ENCODE measurements around the gene MYO1G. TPM values are rescaled to one million over a fixed set of nuclear protein-coding genes. Genes with fewer than 3 reads are reported as not detected.

Gene MYO1G
- total RNA-seq, 1 donor from 2014 or later, result not detected

GRCh38 chr7:44962483-44963251, 16.1 kb downstream of the MYO1G start:
- H3K9ac ChIP-seq, result no peak overlapping the region
- H3K36me3 Mint-ChIP-seq, result no peaks in the 10 kb centered on the region
- H3K9me3 ChIP-seq (ENCODE audit: low read depth), result no peaks in the 10 kb centered on the region
- no peaks in the 10 kb centered on the region for H3K4me1 Mint-ChIP-seq
- H3K9me3 Mint-ChIP-seq, result no peaks in the 10 kb centered on the region
- H3K4me2 ChIP-seq, result peak overlapping the region; percentile 65
- H3K4me1 ChIP-seq, result no peaks in the 10 kb centered on the region
- H3K36me3 ChIP-seq, result no peaks in the 10 kb centered on the region
- peaks cover 51% of the 10 kb centered on the region for H3K27me3 ChIP-seq
- DNase-seq (ENCODE audit: low spot score), result peak; percentile 68
- no peak overlapping the region for H3K4me3 Mint-ChIP-seq
- H3K4me3 ChIP-seq, result peak overlapping the region; percentile 36
- TF ChIP-seq CTCF (IDR thresholded peaks at IDR 0.05) (no peak), EZH2phosphoT487 (IDR thresholded peaks at IDR 0.05) (peak; percentile 71), EZH2 (IDR thresholded peaks at IDR 0.05) (peak; percentile 78)
- H2AFZ ChIP-seq (replicated peaks), result peak overlapping the region; percentile 87
- peaks cover 5% of the 10 kb centered on the region for H3K27me3 Mint-ChIP-seq (ENCODE audit: insufficient read depth, low read depth)
- H4K20me1 ChIP-seq (ENCODE audit: low read depth), result no peaks in the 10 kb centered on the region
- H3F3A ChIP-seq (ENCODE audit: low read depth), result no peaks in the 10 kb centered on the region
- no peak overlapping the region for H3K27ac ChIP-seq
- no peak overlapping the region for H3K27ac Mint-ChIP-seq
- no peaks in the 10 kb centered on the region for H3K79me2 ChIP-seq (ENCODE audit: low read depth)

GRCh38 chr7:44961844-44962482, 16.9 kb downstream of the MYO1G start:
- no peak for DNase-seq (ENCODE audit: low spot score)
- no peak overlapping the region for H3K4me3 Mint-ChIP-seq

GRCh38 chr7:44960011-44960580, 18.7 kb downstream of the MYO1G start:
- H3K4me3 Mint-ChIP-seq, result no peak overlapping the region
- Histone ChIP-seq H3K9ac (no peak overlapping the region), H4K20me1 (ENCODE audit: low read depth) (no peaks in the 10 kb centered on the region), H3K4me2 (no peak overlapping the region), H2AFZ (replicated peaks) (no peak overlapping the region), H3F3A (ENCODE audit: low read depth) (no peaks in the 10 kb centered on the region), H3K79me2 (ENCODE audit: low read depth) (no peaks in the 10 kb centered on the region), H3K27ac (no peak overlapping the region), H3K27me3 (peaks cover 51% of the 10 kb centered on the region), H3K9me3 (ENCODE audit: low read depth) (no peaks in the 10 kb centered on the region), H3K36me3 (no peaks in the 10 kb centered on the region), H3K4me3 (no peak overlapping the region), H3K4me1 (no peaks in the 10 kb centered on the region)
- H3K36me3 Mint-ChIP-seq, result no peaks in the 10 kb centered on the region
- H3K27me3 Mint-ChIP-seq (ENCODE audit: insufficient read depth, low read depth), result peaks cover 2% of the 10 kb centered on the region
- no peak for DNase-seq (ENCODE audit: low spot score)
- TF ChIP-seq CTCF (IDR thresholded peaks at IDR 0.05), result no peak
- no peak overlapping the region for H3K27ac Mint-ChIP-seq
- no peaks in the 10 kb centered on the region for H3K9me3 Mint-ChIP-seq
- peaks cover 9% of the 10 kb centered on the region for H3K4me1 Mint-ChIP-seq

More at GRCh38 chr7:44961844-44962482, 16.9 kb downstream of the MYO1G start:
- Mint-ChIP-seq H3K9me3 (no peaks in the 10 kb centered on the region), H3K36me3 (no peaks in the 10 kb centered on the region), H3K27ac (no peak overlapping the region), H3K4me1 (no peaks in the 10 kb centered on the region), H3K27me3 (ENCODE audit: insufficient read depth, low read depth) (peaks cover 5% of the 10 kb centered on the region)
- H2AFZ ChIP-seq (replicated peaks), result peak overlapping the region; percentile 87
- peak overlapping the region; percentile 65 for H3K4me2 ChIP-seq
- no peaks in the 10 kb centered on the region for H3F3A ChIP-seq (ENCODE audit: low read depth)
- no peaks in the 10 kb centered on the region for H4K20me1 ChIP-seq (ENCODE audit: low read depth)
- H3K27ac ChIP-seq, result no peak overlapping the region
- no peaks in the 10 kb centered on the region for H3K79me2 ChIP-seq (ENCODE audit: low read depth)
- peak overlapping the region; percentile 36 for H3K4me3 ChIP-seq
- TF ChIP-seq EZH2 (IDR thresholded peaks at IDR 0.05) (no peak), CTCF (IDR thresholded peaks at IDR 0.05) (no peak), EZH2phosphoT487 (IDR thresholded peaks at IDR 0.05) (no peak)
- H3K27me3 ChIP-seq, result peaks cover 51% of the 10 kb centered on the region
- no peaks in the 10 kb centered on the region for H3K4me1 ChIP-seq
- no peak overlapping the region for H3K9ac ChIP-seq
- no peaks in the 10 kb centered on the region for H3K9me3 ChIP-seq (ENCODE audit: low read depth)
- no peaks in the 10 kb centered on the region for H3K36me3 ChIP-seq

All from neural progenitor cell (in vitro differentiated cells).